Liver (tissue), 9 donors: ENCODE measurements around the gene FGF21. TPM values are rescaled to one million over a fixed set of nuclear protein-coding genes. Genes with fewer than 3 reads are reported as not detected.

Experiments used
- DNase-seq: peaks from one replicate; pipeline ENCODE4 v3.0.0-alpha.2; 2017; ENCODE audit warnings: low spot score
- H3K27ac ChIP-seq, 2 donors: one replicate each; pipeline ENCODE4 v1.7.0; 2013; ENCODE audit warnings: inconsistent platforms in 2 of 2, low read length in 2 of 2, control low read depth in 1 of 2, low read depth in 1 of 2, mild to moderate bottlenecking in 1 of 2
- H3K27me3 ChIP-seq, 4 donors: one replicate each; pipeline versions ENCODE4 v1.6.1 to v1.7.0; 2013; ENCODE audit warnings: low read length in 3 of 4, inconsistent platforms in 1 of 4, mild to moderate bottlenecking in 1 of 4, moderate library complexity in 1 of 4; ENCODE audit not compliant: control insufficient read depth in 4 of 4, insufficient read depth in 4 of 4
- H3K36me3 ChIP-seq, 4 donors: one replicate each; pipeline versions ENCODE4 v1.6.1 to v1.7.0; 2013; ENCODE audit warnings: low read length in 3 of 4, mild to moderate bottlenecking in 3 of 4, low read depth in 1 of 4, moderate library complexity in 1 of 4; ENCODE audit not compliant: control insufficient read depth in 4 of 4, insufficient read depth in 3 of 4
- H3K4me1 ChIP-seq, 4 donors: one replicate each; pipeline versions ENCODE4 v1.6.1 to v1.7.0; 2013; ENCODE audit warnings: low read length in 3 of 4, mild to moderate bottlenecking in 3 of 4, moderate library complexity in 1 of 4; ENCODE audit not compliant: control insufficient read depth in 4 of 4, insufficient read depth in 4 of 4
- H3K4me3 ChIP-seq, 3 donors: one replicate each; pipeline versions ENCODE4 v1.6.1 to v1.7.0; 2013; ENCODE audit warnings: low read length in 3 of 3, control low read depth in 1 of 3, low read depth in 1 of 3, mild to moderate bottlenecking in 1 of 3
- H3K9ac ChIP-seq, 2 donors: one replicate each; pipeline ENCODE4 v1.7.0; 2013; ENCODE audit warnings: low read length in 2 of 2, mild to moderate bottlenecking in 2 of 2, moderate library complexity in 2 of 2, control low read depth in 1 of 2, low read depth in 1 of 2
- H3K9me3 ChIP-seq, 4 donors: one replicate each; pipeline versions ENCODE4 v1.6.1 to v1.7.0; 2013; ENCODE audit warnings: low read length in 3 of 4; ENCODE audit not compliant: control insufficient read depth in 4 of 4
- ATF3 ChIP-seq: IDR thresholded peaks from 2 replicates; pipeline ENCODE4 v1.6.1; 2016; ENCODE audit warnings: antibody characterized with exemption
- EGR1 ChIP-seq, 2 donors: IDR thresholded peaks; 2 replicates each; pipeline ENCODE4 v1.6.1; 2016 to 2018; ENCODE audit warnings: antibody characterized with exemption in 2 of 2, low read depth in 2 of 2
- FOXA1 ChIP-seq: IDR thresholded peaks from 2 replicates; pipeline ENCODE4 v1.6.1; 2016; ENCODE audit warnings: antibody characterized with exemption
- FOXA2 ChIP-seq: IDR thresholded peaks from 2 replicates; pipeline ENCODE4 v1.6.1; 2016; ENCODE audit warnings: antibody characterized with exemption
- GABPA ChIP-seq, 2 donors: IDR thresholded peaks in 1 of 2; conservative IDR thresholded peaks in 1 of 2; 2 replicates each; pipeline ENCODE4 v1.6.1; 2016; ENCODE audit warnings: antibody characterized with exemption in 2 of 2, mild to moderate bottlenecking in 1 of 2, moderate library complexity in 1 of 2
- HNF4G ChIP-seq: IDR thresholded peaks from 2 replicates; pipeline ENCODE4 v1.6.1; 2016; ENCODE audit warnings: antibody characterized with exemption
- JUND ChIP-seq, 2 donors: IDR thresholded peaks; 2 replicates each; pipeline ENCODE4 v1.6.1; 2016; ENCODE audit warnings: antibody characterized with exemption in 2 of 2
- NR2F2 ChIP-seq: IDR thresholded peaks from 2 replicates; pipeline ENCODE4 v1.6.1; 2016; ENCODE audit warnings: antibody characterized with exemption
- RAD21 ChIP-seq, 2 donors: IDR thresholded peaks; 2 replicates each; pipeline ENCODE4 v1.6.1; 2016; ENCODE audit warnings: antibody characterized with exemption in 2 of 2, mild to moderate bottlenecking in 2 of 2
- REST ChIP-seq: IDR thresholded peaks from 2 replicates; pipeline ENCODE4 v1.6.1; 2016; ENCODE audit warnings: antibody characterized with exemption, mild to moderate bottlenecking
- RXRA ChIP-seq, 2 donors: IDR thresholded peaks; 2 replicates each; pipeline ENCODE4 v1.6.1; 2017 to 2018; ENCODE audit warnings: antibody characterized with exemption in 2 of 2, mild to moderate bottlenecking in 1 of 2
- SP1 ChIP-seq: IDR thresholded peaks from 2 replicates; pipeline ENCODE4 v1.6.1; 2018; ENCODE audit warnings: antibody characterized with exemption, mild to moderate bottlenecking
- TAF1 ChIP-seq: conservative IDR thresholded peaks from 2 replicates; pipeline ENCODE4 v1.6.1; 2016; ENCODE audit warnings: antibody characterized with exemption, mild to moderate bottlenecking
- YY1 ChIP-seq: IDR thresholded peaks from 2 replicates; pipeline ENCODE4 v1.6.1; 2016; ENCODE audit warnings: antibody characterized with exemption, mild to moderate bottlenecking
- WGBS: extraction: QIAGEN DNeasy Blood & Tissue Kit; methylation state at CpG from one replicate; pipeline ENCODE4 v1.1.7; 2013; 5-methylcytosine and 5-hydroxymethylcytosine counted together
- polyA plus RNA-seq, 2 donors: library from polyadenylated mRNA; stranded (reverse) in 1 of 2; unstranded in 1 of 2; fragments of 200-250 nt in 1 of 2; fragments of >200 nt in 1 of 2; fragmentation: Nextera tagmentation in 1 of 2; extraction: Ambion mirVana in 1 of 2; gene quantifications; one replicate each; pipeline versions ENCODE4 v1.2.1 to v1.2.3, GENCODE V29; 2013 to 2015
- total RNA-seq, 2 donors: library from RNA; depleted of rRNA; stranded (reverse); fragments of >200 nt; gene quantifications; one replicate each; pipeline ENCODE4 v1.2.3, GENCODE V29; 2014
- TF ChIP-seq, protein P1 (sequence below): fragments of 150-350 bp; IDR thresholded peaks from 2 replicates; pipeline ENCODE4 v1.5.1; 2017; ENCODE audit warnings: improper control_type of control experiment, low read depth, low read length; ENCODE audit not compliant: missing input control
- TF ChIP-seq, protein P2 (sequence below): IDR thresholded peaks from 2 replicates; pipeline ENCODE4 v1.6.1; 2016; ENCODE audit warnings: antibody characterized with exemption
- donor health status: healthy.
- donor health status: healthy.
- donor health status: healthy.
- donor health status: healthy.
- donor health status: healthy.

Gene FGF21
- total and polyA plus RNA-seq, 4 donors: 5.5 to 18.5 (median 6.5) TPM; not detected in 1

- TF ChIP-seq REST: no peak
- TF ChIP-seq NR2F2: no peak
- no peak for TF ChIP-seq RAD21 (IDR thresholded peaks at IDR 0.05)
- TF ChIP-seq EGR1 (IDR thresholded peaks at IDR 0.05; ENCODE audit: low read depth in 2 of 2): no peak
- TF ChIP-seq, protein P1, sequence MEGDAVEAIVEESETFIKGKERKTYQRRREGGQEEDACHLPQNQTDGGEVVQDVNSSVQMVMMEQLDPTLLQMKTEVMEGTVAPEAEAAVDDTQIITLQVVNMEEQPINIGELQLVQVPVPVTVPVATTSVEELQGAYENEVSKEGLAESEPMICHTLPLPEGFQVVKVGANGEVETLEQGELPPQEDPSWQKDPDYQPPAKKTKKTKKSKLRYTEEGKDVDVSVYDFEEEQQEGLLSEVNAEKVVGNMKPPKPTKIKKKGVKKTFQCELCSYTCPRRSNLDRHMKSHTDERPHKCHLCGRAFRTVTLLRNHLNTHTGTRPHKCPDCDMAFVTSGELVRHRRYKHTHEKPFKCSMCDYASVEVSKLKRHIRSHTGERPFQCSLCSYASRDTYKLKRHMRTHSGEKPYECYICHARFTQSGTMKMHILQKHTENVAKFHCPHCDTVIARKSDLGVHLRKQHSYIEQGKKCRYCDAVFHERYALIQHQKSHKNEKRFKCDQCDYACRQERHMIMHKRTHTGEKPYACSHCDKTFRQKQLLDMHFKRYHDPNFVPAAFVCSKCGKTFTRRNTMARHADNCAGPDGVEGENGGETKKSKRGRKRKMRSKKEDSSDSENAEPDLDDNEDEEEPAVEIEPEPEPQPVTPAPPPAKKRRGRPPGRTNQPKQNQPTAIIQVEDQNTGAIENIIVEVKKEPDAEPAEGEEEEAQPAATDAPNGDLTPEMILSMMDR: no peak
- no peak for TF ChIP-seq RXRA (IDR thresholded peaks at IDR 0.05)
Measured at GRCh38 chr19:48750771-48751504, 4.4 kb upstream of the FGF21 start (continued).

- peaks cover 5 to 22% (median 15%) of the 10 kb centered on the region in 4 donors for H3K4me1 ChIP-seq
- TF ChIP-seq FOXA1 (no peak), NR2F2 (no peak), GABPA (IDR thresholded peaks at IDR 0.05 in 1 of 2, conservative IDR thresholded peaks at IDR 0.05 in 1 of 2) (no peak), HNF4G (no peak), EGR1 (IDR thresholded peaks at IDR 0.05; ENCODE audit: low read depth in 2 of 2) (no peak), YY1 (no peak), FOXA2 (no peak), TAF1 (no peak), SP1 (no peak), ATF3 (no peak), JUND (IDR thresholded peaks at IDR 0.05) (no peak)
- TF ChIP-seq, protein P2, sequence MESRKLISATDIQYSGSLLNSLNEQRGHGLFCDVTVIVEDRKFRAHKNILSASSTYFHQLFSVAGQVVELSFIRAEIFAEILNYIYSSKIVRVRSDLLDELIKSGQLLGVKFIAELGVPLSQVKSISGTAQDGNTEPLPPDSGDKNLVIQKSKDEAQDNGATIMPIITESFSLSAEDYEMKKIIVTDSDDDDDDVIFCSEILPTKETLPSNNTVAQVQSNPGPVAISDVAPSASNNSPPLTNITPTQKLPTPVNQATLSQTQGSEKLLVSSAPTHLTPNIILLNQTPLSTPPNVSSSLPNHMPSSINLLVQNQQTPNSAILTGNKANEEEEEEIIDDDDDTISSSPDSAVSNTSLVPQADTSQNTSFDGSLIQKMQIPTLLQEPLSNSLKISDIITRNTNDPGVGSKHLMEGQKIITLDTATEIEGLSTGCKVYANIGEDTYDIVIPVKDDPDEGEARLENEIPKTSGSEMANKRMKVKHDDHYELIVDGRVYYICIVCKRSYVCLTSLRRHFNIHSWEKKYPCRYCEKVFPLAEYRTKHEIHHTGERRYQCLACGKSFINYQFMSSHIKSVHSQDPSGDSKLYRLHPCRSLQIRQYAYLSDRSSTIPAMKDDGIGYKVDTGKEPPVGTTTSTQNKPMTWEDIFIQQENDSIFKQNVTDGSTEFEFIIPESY: no peak
- DNase-seq: no peak
- WGBS: 42% methylated on average over 20 of the region's 20 CpGs
- peak overlapping the region; percentile 34 to 41 for H3K9ac ChIP-seq
- H3K27ac ChIP-seq: peak overlapping the region; percentile 4 to 38
- no peaks in the 10 kb centered on the region for H3K9me3 ChIP-seq
- H3K27me3 ChIP-seq: no peaks in the 10 kb centered on the region
- no peaks in the 10 kb centered on the region for H3K36me3 ChIP-seq
- peak overlapping the region in 2 of 3 donors; percentile 5 to 26 for H3K4me3 ChIP-seq
Measured at GRCh38 chr19:48751845-48752495, 3.4 kb upstream of the FGF21 start.
